NCI-H510A (cell line): ENCODE data around the gene CCNT1.
A peak's percentile ranks its signal among the peaks of the same experiment; 100 is the strongest.
"Not testable (repeated sequence)": the region's sequence is repeated elsewhere in the genome, so short reads cannot be mapped to it uniquely, and the experiment has no call there.

Source experiments
- DNase-seq: peaks from one replicate; lab custom pipeline; 2025; lab: John Stamatoyannopoulos, UW

CCNT1 gene

DNA sequence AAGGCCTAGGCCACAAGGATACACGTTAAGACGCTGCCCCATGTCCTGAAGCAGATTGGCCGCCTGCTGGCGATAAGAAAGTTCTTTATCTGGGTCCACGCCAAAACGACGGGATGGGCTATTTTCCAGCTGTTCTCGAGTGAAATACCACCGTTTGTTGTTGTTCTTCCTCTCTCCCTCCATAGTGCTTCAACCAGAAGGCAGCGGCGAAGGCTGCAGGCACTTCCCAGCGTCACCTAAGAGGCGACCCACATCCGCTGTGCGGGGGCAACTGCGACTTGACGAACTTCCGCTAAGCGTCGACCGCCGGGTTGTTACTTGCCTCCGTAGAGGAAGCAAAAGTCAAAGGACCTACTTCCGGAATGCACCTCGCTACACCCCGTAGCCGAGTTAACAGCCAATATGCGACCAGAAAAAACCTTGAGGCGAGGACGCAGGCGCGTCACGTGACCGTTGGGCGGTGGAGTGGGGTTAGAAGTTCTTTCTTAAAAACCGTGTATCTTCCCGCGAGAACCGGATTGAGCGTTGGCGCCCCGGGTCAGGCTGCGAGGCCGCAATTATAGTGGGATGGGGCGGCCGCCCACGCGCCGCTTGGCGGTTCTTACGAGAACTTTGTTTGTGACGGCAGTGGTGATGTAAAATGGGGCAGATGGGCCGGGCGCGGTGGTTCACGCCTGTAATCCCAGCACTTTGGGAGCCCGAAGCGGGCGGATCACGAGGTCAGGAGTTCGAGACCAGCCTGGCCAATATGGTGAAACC is at the start of gene CCNT1:
Gene CCNT1, minus strand, starts transcription at position 215 of the 759 bp plus-strand sequence. Its CDS starts 32 bp downstream, at position 183.
- DNase-seq, result peak; percentile 99

GRCh38 chr12:48765753-48766162 is 49.3 kb upstream of the CCNT1 start:
- no peak for DNase-seq

DNA sequence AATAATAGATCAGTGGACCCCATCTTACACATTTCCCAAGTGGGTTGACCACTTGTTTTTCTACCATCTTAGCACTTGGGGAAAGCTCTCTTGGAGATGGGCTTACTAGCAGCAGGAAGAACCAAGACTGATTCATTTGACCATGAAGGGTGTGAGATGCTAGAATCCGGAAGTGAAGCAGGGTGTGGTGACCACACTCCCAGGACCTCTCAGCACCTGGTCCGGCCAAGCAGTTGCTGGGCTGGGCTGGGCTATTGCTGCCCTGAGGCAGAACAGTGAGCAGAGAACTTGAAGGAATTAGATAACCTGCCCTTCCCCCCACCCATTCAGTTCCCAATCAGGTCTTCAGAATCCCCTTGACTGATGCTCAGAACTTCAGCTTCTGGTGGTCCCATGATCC is 48.0 kb upstream of the CCNT1 start:
- DNase-seq, result no peak

DNA sequence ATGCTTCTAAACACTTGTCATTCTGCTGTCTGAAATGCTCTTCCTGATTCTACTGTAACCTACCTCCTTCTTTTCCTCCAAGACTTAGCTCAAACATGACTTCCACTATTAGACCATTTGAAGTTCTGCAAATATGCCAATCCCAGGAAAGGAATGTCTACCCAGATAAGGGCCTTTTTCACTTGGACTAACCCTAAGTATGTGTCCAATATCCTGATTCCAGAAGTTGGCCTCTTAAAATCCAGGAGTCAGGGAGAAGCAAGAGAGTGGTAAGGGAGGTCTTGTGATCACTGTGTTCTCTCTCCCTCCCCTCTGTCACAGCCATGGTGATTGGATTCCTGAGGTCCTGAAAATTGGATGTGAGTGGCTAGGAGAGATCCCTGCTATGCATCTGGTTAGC is 42.2 kb upstream of the CCNT1 start:
- DNase-seq, result no peak

- DNase-seq, result no peak
Observed at GRCh38 chr12:48758186-48758585, 41.7 kb upstream of the CCNT1 start.

- DNase-seq, result no peak
Observed at GRCh38 chr12:48750769-48751356, 34.4 kb upstream of the CCNT1 start.

- no peak for DNase-seq
Observed at GRCh38 chr12:48750215-48750614, 33.7 kb upstream of the CCNT1 start.

DNA sequence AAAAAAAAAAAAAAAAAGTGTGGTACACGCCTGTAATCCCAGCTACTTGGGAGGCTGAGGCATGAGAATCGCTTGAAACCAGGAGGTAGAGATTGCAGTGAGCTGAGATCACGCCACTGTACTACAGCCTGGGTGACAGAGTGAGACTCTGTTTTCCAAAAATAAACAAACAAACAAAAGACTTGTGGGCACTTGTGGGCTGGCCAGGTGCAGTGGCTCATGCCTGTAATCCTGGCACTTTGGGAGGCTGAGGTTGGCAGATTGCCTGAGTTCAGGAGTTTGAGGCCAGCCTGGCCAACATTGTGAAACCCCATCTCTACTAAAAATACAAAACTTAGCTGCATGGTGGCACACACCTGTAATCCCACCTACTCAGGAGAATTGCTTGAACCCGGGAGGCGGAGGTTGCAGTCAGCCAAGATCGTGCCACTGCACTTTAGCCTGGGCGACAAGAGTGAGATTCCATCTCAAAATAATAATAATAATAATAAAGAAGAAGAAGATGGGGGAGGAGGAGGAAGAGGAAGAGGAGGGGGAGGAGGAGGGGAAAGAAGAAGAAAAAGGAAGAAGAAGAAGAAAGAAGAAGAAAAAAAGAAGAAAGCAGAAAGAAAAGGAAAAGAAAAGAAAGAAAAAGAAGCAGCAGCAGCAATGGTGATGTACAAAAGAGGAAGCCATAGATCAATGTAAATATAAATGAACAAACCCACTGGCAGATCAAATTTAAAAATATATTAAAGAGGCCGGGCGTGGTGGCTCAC is 27.9 kb upstream of the CCNT1 start:
- DNase-seq, result no peak

DNA sequence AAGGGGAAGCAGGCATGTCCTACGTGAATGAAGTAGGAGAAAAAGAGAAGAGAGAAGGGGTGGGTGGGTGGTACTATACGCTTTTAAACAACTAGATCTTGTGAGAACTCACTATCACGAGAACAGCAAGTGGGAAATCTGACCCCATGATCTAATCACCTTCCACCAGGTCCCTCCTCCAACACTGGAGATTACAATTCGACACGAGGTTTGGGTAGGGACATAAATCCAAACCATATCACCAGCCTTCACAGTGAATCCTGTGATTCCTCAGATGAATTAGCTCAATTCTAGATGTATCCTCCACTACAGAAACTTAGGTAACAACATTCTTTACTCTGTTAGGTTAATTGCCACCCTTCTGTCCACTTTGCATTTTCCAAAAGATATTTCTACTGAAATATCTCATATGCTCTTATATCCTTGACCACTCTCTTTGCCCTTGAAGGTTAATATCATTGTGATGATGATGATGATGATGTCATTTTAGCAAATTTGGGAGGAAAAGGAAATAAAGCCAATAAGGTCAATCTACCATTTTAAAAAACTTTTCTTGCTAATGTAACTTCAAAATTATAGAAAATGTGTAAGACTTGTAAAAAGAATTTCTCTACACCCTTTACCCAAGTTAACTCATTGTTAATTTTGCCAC is 23.2 kb upstream of the CCNT1 start:
- no peak for DNase-seq

- no peak for DNase-seq
Observed at GRCh38 chr12:48736456-48736855, 19.9 kb upstream of the CCNT1 start.

DNA sequence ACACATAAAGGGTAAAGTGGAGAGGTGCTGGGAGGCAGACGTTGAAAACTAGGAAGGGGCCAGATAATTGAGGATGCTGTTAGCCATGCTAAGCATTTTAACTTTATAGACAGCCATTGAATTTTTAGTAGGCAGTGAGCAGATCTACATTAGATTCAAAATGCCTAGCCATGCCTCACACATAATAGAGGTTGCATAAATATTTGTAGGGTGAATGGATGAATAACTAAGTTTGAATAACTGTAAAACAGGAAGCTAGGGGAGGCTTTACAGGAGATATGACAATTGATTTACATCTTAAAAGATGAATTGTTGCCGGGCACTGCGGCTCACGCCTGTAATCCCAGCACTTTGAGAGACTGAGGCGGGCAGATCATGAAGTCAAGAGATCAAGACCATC is 12.3 kb upstream of the CCNT1 start:
- DNase-seq, result no peak

DNA sequence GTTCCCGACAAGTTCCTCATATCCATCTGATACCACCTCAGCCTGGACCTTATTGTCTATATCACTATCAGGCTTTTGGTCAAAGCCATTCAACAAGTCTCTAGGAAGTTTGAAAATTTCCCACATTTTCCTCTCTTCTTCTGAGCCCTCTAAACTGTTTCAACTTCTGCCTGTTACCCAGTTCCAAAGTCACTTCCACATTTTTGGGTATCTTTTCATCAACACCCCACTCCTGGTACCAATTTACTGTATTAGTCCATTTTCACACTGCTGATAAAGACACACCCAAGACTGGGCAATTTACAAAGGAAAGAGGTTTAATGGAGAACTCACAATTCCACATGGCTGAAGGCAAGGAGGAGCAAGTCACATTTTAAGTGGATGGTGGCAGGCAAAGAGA is 4.2 kb upstream of the CCNT1 start:
- not testable (repeated sequence) for DNase-seq

GRCh38 chr12:48720171-48720570 is 3.7 kb upstream of the CCNT1 start:
- DNase-seq, result not testable (repeated sequence)

- DNase-seq, result not testable (repeated sequence)
Observed at GRCh38 chr12:48719002-48719401, 2.5 kb upstream of the CCNT1 start.

GRCh38 chr12:48717252-48717695 is 767 bp upstream of the CCNT1 start:
- DNase-seq, result no peak

DNA sequence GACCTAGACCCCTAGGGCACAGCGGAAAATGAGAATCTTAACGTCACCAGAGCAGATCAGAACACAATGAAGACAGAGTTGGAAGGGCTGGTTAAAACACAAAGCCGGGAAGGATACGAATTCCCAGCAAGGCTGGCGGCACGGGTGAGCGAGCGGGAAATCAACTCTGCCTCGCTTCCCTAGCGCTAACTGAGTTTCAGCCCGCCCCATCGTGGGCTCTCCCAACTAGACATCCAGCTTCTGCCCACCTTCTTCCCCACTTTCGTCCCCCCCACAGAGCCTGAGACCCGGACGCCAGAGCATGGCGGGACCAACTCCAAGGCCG is 377 bp downstream of the CCNT1 start:
- DNase-seq, result no peak

DNA sequence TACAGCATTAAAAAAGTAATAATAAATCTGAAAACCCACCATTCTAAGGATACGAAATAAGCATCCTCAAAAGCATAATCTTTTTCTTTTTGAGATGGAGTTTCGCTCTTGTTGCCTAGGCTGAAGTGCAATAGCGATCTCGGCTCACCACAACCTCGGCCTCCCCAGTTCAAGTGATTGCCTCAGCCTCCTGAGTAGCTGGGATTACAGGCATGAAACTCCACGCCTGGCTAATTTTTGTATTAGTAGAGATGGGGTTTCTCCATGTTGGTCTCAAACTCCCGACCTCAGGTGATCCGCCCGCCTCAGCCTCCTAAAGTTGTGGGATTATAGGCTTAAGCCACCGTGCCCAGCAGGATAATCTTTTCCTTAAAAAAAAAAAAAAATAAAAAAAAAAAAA is 4.3 kb downstream of the CCNT1 start:
- DNase-seq, result no peak

- DNase-seq, result not testable (repeated sequence)
Observed at GRCh38 chr12:48698822-48699221, 17.7 kb downstream of the CCNT1 start.

- no peak for DNase-seq
Observed at GRCh38 chr12:48696626-48697025, 19.9 kb downstream of the CCNT1 start.

DNA sequence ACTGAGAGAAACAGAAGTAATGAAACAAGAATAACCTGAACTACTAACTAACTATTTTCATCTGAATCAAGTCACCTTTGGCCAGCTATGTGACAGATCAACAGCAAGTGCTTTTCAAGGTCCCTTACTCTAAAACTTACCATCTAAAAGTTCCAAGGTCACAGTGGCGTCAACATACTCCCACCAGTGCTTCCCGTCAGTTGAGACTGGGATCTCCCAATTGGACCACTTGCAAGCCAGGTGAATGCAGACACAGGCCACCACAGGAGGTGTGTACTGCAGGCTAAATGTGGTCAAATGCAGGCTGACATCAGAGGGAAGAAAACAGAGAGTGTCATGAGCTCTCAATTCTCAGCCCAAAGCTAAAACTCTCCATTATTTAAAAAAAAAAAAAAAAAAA is 20.6 kb downstream of the CCNT1 start:
- no peak for DNase-seq

GRCh38 chr12:48694038-48694437 is 22.5 kb downstream of the CCNT1 start:
- DNase-seq, result no peak

DNA sequence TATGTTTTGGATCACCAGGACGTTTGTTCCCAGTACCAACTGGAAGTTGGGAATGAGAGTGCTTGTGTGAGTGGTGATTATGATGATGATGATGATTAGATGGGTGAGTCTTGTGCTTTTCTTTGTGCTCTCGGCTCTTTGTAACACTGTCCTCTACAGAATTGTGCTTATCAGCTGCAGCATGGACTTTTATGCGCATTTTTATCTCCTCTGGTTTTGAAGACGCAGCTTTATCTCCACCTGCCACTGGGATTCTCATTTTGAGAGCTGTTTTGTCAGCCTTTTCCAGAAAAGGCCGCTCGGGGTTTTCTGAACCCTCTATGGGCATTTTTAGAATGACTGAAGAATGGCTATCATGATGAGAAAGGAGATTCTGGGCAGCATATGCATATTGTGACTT is 22.9 kb downstream of the CCNT1 start:
- DNase-seq, result no peak
